ENCODE measurements around the gene ENTPD8.

Gene ENTPD8

DNA sequence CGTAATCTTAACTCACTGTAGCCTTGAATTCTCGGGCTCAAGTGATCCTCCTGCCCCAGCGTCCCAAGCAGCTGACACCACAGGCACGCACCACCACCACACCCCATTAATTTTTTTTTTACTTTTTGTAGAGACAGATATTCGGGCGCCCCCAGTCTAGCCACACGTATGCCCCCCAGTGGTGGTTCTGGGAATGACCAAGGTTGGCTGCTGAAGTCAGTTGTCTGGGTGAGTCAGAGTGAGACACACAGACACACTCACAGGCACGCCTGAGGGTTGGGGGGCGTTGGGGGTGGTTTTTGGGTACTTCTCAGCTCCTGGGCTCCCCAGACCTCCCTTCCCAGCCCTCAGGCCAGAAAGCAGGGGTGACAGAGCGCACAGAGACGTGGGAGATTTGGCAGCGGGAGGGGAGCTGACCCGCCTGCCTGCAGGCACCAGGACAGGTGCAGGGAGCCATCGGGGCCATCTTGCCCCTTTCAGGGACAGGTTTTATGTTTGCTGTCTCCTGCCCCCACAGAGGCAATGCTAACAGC, 4.2 kb upstream of the ENTPD8 start:
- DNase-seq: peak; percentile 86

DNA sequence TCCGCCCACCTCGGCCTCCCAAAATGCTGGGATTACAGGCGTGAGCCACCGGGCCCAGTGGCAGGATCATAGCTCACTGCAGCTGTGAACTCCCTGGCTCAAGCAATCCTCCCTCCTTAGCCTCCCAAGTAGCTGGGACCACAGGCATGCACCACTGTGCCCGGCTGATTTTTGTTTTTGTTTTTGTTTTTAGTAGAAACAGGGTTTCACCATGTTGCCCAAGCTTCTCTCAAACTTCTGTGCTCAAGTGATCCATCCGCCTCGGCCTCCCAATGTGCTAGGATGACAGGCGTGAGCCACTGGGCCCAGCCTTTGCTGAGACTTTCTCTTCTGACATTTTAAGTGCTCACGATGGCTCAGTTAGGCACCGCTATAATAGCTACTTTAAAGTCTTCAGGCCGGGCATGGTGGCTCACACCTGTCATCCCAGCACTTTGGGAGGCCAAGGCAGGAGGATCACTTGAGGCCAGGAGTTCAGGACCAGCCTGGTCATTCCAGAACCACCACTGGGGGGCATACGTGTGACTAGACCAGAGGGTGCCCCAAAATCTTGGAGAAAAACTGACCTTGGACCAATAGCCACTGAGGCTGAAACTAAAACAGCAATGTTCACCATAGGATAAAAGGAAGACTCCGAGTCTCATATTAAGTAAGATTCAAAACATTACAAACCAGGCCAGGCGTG, 3.1 kb upstream of the ENTPD8 start:
- no peak for DNase-seq

GRCh38 chr9:137441935-137442321, 771 bp upstream of the ENTPD8 start:
- DNase-seq: no peak

DNA sequence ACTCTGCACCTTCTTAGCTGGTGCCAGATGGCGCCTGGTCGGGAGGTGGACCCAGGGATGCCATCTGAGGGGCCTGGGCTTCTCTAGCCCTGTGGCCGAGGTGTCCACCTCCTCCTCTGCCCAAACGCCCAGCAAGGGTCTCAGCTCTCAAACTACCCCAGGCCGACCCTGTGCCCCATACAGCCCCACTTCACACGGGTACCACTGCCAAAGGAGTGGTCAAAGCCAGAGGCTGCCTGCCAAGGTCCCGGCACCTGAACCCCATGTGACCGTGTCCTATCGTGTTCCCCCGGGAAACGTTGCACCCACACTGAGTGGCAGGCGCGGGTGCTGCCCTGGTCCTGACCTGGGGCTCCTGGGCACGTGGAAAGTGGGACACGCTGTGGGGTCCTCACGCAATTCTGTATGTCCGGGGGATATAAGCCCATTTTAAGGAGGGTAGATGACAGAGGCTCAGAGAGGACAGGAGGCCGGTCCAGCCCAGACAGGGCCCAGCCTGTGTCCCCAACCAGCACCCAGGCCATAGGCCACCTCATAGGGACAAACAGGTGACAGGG, 1.9 kb downstream of the ENTPD8 start:
- no peak for DNase-seq

DNA sequence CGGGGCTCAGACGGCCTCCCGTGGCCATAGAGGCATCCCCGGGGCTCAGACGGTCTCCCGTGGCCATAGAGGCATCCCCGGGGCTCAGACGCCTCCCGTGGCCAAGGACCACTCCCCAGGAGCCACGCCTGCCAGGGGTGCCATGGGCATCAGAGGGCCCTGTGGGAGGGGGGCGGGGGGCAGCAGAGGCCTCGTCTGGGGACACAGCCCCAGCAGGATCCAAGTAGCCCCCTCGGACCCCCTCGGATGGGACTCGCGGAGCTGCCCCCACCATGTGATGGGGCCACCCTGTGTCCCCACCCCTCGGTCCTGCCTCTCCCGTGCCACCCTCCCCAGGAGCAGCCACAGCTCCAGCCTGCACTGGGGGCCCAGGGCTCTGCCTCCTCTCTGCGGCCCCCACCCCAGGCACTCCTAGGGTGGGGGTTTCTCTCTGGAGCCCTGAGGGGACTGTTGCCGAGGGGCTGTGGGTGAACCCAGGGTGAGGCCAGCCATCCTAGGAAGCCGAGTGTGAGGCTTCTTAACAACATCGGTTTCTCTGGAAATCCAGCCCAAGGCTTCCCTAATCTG, 2.5 kb downstream of the ENTPD8 start:
- no peak for DNase-seq

DNA sequence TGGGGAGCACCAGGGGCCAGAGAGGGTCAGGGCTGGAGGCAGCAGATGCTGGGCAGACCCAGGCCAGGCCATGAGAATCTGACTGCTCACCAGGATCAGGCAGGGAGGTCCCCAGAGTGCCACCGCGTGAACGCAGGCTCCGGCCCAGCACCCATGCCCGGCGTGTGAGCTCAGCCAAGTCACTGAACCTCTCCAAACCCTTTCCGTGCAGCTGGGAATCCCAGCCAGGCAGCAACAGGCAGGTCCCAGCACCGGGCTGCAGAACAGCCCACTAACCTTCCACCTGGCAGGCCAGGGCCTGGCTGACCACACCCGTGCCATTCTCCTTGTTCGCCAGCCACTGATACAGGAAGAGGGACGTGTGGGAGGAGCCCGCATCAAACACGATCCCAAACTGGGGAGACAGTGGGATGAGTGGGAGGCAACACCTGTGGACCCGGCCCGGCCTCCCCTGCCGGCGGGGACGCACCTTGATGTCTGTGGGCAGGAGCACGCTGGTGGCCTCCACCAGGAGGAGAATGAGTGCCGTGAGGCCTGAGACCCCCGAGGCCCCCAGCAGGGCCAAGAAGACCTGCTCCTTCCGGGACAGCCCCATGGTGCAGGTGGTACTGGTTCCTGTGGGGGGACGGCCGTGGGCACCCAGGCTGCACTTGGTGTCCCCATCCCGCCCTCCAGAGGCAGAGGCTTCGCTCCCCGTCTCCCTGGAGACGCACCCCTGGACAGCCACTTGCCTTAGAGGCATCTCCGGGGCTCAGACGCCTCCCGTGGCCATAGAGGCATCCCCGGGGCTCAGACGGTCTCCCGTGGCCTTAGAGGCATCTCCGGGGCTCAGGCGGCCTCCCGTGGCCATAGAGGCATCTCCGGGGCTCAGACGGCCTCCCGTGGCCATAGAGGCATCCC, 3.2 kb downstream of the ENTPD8 start:
- DNase-seq: no peak

GRCh38 chr9:137436761-137437600, 4.2 kb downstream of the ENTPD8 start:
- DNase-seq: no peak

- peak; percentile 91 for DNase-seq
Measured at GRCh38 chr9:137435980-137436760, 5.0 kb downstream of the ENTPD8 start.

DNA sequence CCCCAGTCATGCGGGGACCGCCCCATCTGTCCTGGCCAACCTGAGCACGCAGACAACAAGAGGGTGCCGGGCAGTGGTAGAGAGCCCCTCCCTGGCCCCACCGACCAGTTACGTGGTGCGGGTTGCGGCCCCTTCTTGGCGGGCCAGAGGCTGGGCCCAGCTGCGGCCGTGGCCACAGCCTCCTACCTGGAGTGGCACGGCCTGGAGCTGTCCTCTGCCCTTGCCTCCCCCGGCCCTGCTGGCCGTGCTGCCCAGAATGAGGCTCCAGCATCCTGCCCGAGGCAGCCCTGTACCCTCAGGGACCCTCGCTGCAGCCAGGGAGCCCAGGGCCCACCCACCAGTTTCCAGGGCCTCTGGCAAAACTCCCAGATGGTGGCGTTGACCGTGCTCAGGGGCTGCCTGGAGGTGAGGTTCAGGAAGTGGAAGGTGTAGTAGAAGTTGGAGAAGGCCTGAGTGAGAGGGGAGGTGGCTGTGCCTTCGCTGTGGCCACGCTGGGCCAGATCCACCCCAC, 5.7 kb downstream of the ENTPD8 start:
- no peak for DNase-seq

DNA sequence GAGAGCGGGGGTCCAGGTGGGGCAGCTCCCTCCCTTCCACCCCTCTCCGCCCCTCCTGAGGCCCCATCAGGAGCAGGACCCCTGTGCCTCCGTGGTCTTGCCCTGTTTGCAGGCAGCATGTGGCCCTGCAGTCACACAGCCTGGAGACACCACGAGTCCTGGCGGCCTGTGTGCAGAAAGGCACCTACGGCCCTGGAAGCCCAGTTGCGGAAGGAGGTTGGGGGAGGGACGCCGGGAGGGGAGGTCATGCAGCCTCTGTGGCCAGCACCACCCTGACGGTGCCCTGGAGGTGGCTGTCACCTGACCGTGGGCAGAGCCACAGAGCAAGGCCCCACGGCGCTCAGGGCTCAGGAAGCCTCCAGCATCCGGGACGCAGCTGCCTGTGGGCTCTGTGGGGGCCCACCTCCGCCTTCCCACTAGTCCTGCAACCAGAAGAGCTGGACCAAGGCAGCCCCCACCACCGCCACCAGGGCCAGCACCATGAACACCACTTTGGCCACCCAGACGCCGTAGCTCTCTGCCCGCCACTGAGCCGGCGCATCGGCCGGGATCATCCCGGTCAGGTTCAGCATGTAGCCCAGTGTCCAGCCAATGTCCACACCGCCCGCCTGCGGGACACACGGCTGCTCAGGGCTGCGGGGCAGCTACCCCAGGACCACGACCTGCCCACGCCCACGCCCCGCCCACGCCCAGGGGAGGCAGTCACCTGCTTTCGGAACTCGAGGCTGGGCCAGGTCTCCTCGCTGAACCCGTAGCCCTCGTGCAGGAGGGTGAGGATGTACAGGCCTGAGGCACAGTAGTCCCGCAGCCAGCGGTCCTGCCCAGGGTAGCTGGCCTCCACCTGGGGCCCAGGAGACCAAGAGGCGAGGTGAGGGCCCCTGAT, 6.4 kb downstream of the ENTPD8 start:
- no peak for DNase-seq

GRCh38 chr9:137433916-137434431, 7.2 kb downstream of the ENTPD8 start:
- no peak for DNase-seq

DNA sequence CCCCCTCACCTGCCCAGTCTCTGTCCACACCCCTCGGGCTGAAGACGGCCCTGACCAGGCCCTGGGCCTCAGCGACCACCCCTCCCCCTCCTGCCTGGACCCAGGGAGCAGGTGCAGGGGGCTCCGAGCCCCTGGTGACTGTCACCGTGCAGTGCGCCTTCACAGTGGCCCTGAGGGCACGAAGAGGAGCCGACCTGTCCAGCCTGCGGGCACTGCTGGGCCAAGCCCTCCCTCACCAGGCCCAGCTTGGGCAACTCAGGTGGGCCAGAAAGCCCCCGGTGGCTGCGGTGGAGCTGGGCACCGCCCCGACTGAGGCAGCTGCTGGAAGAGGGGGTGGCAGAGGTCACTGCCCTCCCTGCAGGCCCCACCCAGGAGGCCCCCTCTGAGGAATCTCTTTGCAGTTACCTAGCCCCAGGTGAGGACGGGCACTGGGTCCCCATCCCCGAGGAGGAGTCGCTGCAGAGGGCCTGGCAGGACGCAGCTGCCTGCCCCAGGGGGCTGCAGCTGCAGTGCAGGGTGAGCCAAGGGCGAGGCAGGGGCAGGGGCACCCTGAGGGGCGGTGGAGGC, 7.7 kb downstream of the ENTPD8 start:
- no peak for DNase-seq

DNA sequence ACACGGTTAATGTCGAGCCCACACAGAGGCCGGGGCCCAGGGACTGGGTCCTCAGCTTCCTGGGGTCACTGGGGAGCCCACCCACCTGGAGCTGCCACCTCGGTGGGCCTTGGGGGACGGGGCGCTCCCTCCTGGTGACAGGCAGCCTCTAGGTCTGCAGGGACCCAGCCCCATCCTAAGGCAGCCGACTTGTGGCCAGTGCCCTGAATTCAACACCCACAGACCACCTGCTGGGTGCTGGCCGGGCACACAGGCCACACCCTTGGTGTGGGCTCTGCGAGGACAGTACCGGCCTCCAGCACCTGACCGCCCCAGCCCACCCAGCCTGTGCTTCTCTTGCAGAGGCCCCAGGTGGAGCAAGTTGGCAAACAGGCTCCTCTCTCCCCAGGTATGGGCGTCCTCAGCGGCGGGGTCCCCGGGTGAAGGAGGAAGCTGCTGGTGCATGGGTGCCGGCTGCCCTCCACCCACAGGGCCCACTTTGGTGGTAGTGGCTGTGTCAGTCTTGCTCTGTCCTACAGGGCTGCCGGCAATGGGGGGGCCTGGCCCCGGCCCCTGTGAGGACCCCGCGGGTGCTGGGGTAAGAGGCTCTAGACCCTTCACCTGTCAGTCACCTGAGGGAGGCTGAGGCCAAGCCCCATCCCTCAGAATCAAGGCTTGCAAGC, 8.3 kb downstream of the ENTPD8 start:
- DNase-seq: no peak

GRCh38 chr9:137431416-137431931, 9.7 kb downstream of the ENTPD8 start:
- DNase-seq: no peak

DNA sequence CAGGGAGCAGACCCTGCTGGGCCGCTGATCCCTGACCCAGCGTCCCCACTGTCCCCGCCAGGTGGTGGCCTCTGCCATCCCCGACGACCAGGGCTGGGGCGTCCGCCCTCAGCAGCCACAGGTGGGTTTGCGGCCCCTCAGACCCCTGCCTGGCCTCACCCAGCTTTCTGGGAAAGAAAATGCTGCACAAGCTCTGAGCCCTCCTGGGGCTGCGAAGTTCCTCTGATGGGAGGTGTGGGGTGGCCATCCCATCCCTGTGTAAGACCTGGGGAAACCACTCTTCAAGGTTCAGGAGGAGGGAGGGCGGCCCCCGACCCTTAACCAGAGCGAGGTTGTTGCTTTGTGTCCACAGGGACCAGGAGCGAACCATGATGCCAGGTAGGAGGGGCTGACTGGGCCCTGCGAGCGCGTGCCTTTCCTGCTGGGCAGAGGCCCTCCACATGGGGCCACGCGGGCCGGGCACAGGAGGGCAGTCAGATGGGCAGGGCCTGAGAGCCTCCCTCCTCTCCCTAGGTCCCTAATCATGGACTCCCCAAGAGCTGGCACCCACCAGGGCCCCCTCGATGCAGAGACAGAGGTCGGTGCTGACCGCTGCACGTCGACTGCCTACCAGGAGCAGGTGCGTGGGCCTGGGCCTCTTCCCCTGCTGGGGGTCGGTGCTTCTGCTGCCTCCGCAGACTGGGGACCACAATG, 10.3 kb downstream of the ENTPD8 start:
- DNase-seq: no peak

GRCh38 chr9:137429974-137430722, 11.0 kb downstream of the ENTPD8 start:
- DNase-seq: no peak

- DNase-seq: no peak
Measured at GRCh38 chr9:137429546-137429890, 11.6 kb downstream of the ENTPD8 start.

Measured in EL (cell line).